SK-N-MC (cell line): ENCODE data around the gene GPBP1.

Source experiments
- EZH2 ChIP-seq: fragments of 200-600 bp; sonication (generic); IDR thresholded peaks from one replicate; pipeline ENCODE4 v1.6.1; 2017; ENCODE audit warnings: antibody characterized with exemption
- FOXP2 ChIP-seq: optimal IDR thresholded peaks from 2 replicates; pipeline ENCODE3; 2011; ENCODE audit warnings: mild to moderate bottlenecking, moderate library complexity; ENCODE audit not compliant: insufficient read depth; ENCODE audit errors: extremely low read length, control extremely low read depth
- POLR2AphosphoS5 ChIP-seq: IDR thresholded peaks from 2 replicates; pipeline ENCODE4 v1.6.1; 2012; ENCODE audit warnings: mild to moderate bottlenecking, low read depth, low read length, borderline replicate concordance

GRCh38 chr5:57195060-57195459 lies 21.2 kb downstream of the GPBP1 start:
- TF ChIP-seq EZH2, result no peak
- TF ChIP-seq POLR2AphosphoS5, result no peak
- no peak for TF ChIP-seq FOXP2
